Activated T-helper 2 cell treated with anti-CD3 and anti-CD28 coated beads, Interferon-gamma antibody, Interleukin-2, Interleukin-4, amounts not matched to agents 10 μg/mL and 5 μg/mL and 100 μg/mL, durations not matched to agents 14 hours and 24 hours and 36 hours (primary cell): ENCODE measurements around the gene RALGPS2. TPM values are rescaled to one million over a fixed set of nuclear protein-coding genes. Genes with fewer than 3 reads are reported as not detected.

Source experiments
- DNase-seq: peaks from one replicate; pipeline ENCODE4 v3.0.0; 2021; ENCODE audit warnings: low spot score
- H3K27ac Mint-ChIP-seq: one replicate; pipeline ENCODE4 v1.8.0; 2021; ENCODE audit warnings: mixed read lengths
- H3K27me3 Mint-ChIP-seq: one replicate; pipeline ENCODE4 v1.8.0; 2021; ENCODE audit warnings: low read depth, mixed read lengths
- H3K36me3 Mint-ChIP-seq: one replicate; pipeline ENCODE4 v1.8.0; 2021; ENCODE audit warnings: low read depth, mixed read lengths
- H3K4me1 Mint-ChIP-seq: one replicate; pipeline ENCODE4 v1.8.0; 2021; ENCODE audit warnings: low read depth, mixed read lengths
- H3K4me3 Mint-ChIP-seq: one replicate; pipeline ENCODE4 v1.8.0; 2021; ENCODE audit warnings: low read depth, mild to moderate bottlenecking, moderate library complexity, mixed read lengths
- H3K9me3 Mint-ChIP-seq: one replicate; pipeline ENCODE4 v1.8.0; 2021; ENCODE audit warnings: mixed read lengths
- intact Hi-C: fragments of 100-400 bp; cut with micrococcal nuclease; formaldehyde crosslinking; loops from one replicate; pipeline ENCODE4 v1.15.1; 2023
- total RNA-seq: library from RNA; stranded (reverse); gene quantifications from 2 replicates; pipeline ENCODE4 v1.2.3, GENCODE V29; 2022

The RALGPS2 gene
- total RNA-seq, 1 donor from 2014 or later: 1.9 TPM

GRCh38 chr1:178921499-178921898 lies 196.5 kb downstream of the RALGPS2 start:
- no peaks in the 10 kb centered on the region for H3K4me1 Mint-ChIP-seq
- peaks cover 9% of the 10 kb centered on the region for H3K27me3 Mint-ChIP-seq
- intact Hi-C loops: no loop called here
- H3K27ac Mint-ChIP-seq: no peak overlapping the region
- no peak for DNase-seq
- H3K4me3 Mint-ChIP-seq: no peak overlapping the region
- H3K9me3 Mint-ChIP-seq: no peaks in the 10 kb centered on the region
- no peaks in the 10 kb centered on the region for H3K36me3 Mint-ChIP-seq

GRCh38 chr1:178923512-178923911 lies 198.5 kb downstream of the RALGPS2 start:
- H3K27ac Mint-ChIP-seq: no peak overlapping the region
- no peak overlapping the region for H3K4me3 Mint-ChIP-seq
- no peak for DNase-seq
- no peaks in the 10 kb centered on the region for H3K36me3 Mint-ChIP-seq
- intact Hi-C loops: no loop called here
- H3K9me3 Mint-ChIP-seq: no peaks in the 10 kb centered on the region
- H3K27me3 Mint-ChIP-seq: peaks cover 7% of the 10 kb centered on the region
- H3K4me1 Mint-ChIP-seq: no peaks in the 10 kb centered on the region

- no peak overlapping the region for H3K27ac Mint-ChIP-seq
- H3K9me3 Mint-ChIP-seq: no peaks in the 10 kb centered on the region
- no peaks in the 10 kb centered on the region for H3K36me3 Mint-ChIP-seq
- H3K27me3 Mint-ChIP-seq: peaks cover 10% of the 10 kb centered on the region
- intact Hi-C loops: no loop called here
- peaks cover 1% of the 10 kb centered on the region for H3K4me1 Mint-ChIP-seq
- no peak for DNase-seq
- no peak overlapping the region for H3K4me3 Mint-ChIP-seq
Measured at GRCh38 chr1:178926046-178926445, 201.0 kb downstream of the RALGPS2 start.

GRCh38 chr1:178927003-178927402 lies 202.0 kb downstream of the RALGPS2 start:
- no peak overlapping the region for H3K4me3 Mint-ChIP-seq
- H3K4me1 Mint-ChIP-seq: peaks cover 1% of the 10 kb centered on the region
- intact Hi-C loops: no loop called here
- peaks cover 8% of the 10 kb centered on the region for H3K27me3 Mint-ChIP-seq
- H3K36me3 Mint-ChIP-seq: no peaks in the 10 kb centered on the region
- DNase-seq: no peak
- H3K27ac Mint-ChIP-seq: no peak overlapping the region
- H3K9me3 Mint-ChIP-seq: no peaks in the 10 kb centered on the region

GRCh38 chr1:178928041-178928440 lies 203.0 kb downstream of the RALGPS2 start:
- Mint-ChIP-seq H3K4me1 (peaks cover 1% of the 10 kb centered on the region), H3K27ac (no peak overlapping the region)
- no peak for DNase-seq

GRCh38 chr1:178928976-178929375 lies 203.9 kb downstream of the RALGPS2 start:
- intact Hi-C loops: no loop called here
- Mint-ChIP-seq H3K4me1 (peaks cover 1% of the 10 kb centered on the region), H3K4me3 (no peak overlapping the region), H3K27ac (no peak overlapping the region), H3K36me3 (no peaks in the 10 kb centered on the region), H3K27me3 (peaks cover 3% of the 10 kb centered on the region), H3K9me3 (no peaks in the 10 kb centered on the region)
- DNase-seq: no peak

More at GRCh38 chr1:178928041-178928440, 203.0 kb downstream of the RALGPS2 start:
- Mint-ChIP-seq H3K9me3 (no peaks in the 10 kb centered on the region), H3K4me3 (no peak overlapping the region), H3K36me3 (no peaks in the 10 kb centered on the region), H3K27me3 (peaks cover 4% of the 10 kb centered on the region)
- intact Hi-C loops: no loop called here

- intact Hi-C loops: no loop called here
- H3K27me3 Mint-ChIP-seq: peaks cover 3% of the 10 kb centered on the region
Measured at GRCh38 chr1:178931858-178932551, 207.0 kb downstream of the RALGPS2 start.

GRCh38 chr1:178932552-178932906 lies 207.5 kb downstream of the RALGPS2 start:
- H3K27ac Mint-ChIP-seq: no peak overlapping the region
- H3K4me3 Mint-ChIP-seq: no peak overlapping the region
- no peaks in the 10 kb centered on the region for H3K36me3 Mint-ChIP-seq
- intact Hi-C loops: no loop called here
- H3K27me3 Mint-ChIP-seq: peaks cover 3% of the 10 kb centered on the region
- DNase-seq: no peak
- peaks cover 1% of the 10 kb centered on the region for H3K4me1 Mint-ChIP-seq
- no peaks in the 10 kb centered on the region for H3K9me3 Mint-ChIP-seq

More at GRCh38 chr1:178931858-178932551, 207.0 kb downstream of the RALGPS2 start:
- no peaks in the 10 kb centered on the region for H3K36me3 Mint-ChIP-seq
- DNase-seq: no peak
- H3K4me1 Mint-ChIP-seq: peaks cover 1% of the 10 kb centered on the region
- H3K4me3 Mint-ChIP-seq: no peak overlapping the region
- no peaks in the 10 kb centered on the region for H3K9me3 Mint-ChIP-seq
- H3K27ac Mint-ChIP-seq: no peak overlapping the region

- Mint-ChIP-seq H3K27ac (no peak overlapping the region), H3K36me3 (no peaks in the 10 kb centered on the region), H3K9me3 (no peaks in the 10 kb centered on the region), H3K4me3 (no peak overlapping the region), H3K4me1 (peaks cover 1% of the 10 kb centered on the region), H3K27me3 (peaks cover 3% of the 10 kb centered on the region)
- intact Hi-C loops: no loop called here
- no peak for DNase-seq
Measured at GRCh38 chr1:178933105-178933561, 208.1 kb downstream of the RALGPS2 start.

GRCh38 chr1:178933709-178934490 lies 208.9 kb downstream of the RALGPS2 start:
- intact Hi-C loops: no loop called here
- H3K9me3 Mint-ChIP-seq: no peaks in the 10 kb centered on the region

GRCh38 chr1:178934546-178934945 lies 209.5 kb downstream of the RALGPS2 start:
- intact Hi-C loops: no loop called here
- no peak overlapping the region for H3K4me3 Mint-ChIP-seq
- no peak overlapping the region for H3K27ac Mint-ChIP-seq
- H3K27me3 Mint-ChIP-seq: peaks cover 3% of the 10 kb centered on the region
- no peaks in the 10 kb centered on the region for H3K4me1 Mint-ChIP-seq
- H3K9me3 Mint-ChIP-seq: no peaks in the 10 kb centered on the region
- no peak for DNase-seq
- H3K36me3 Mint-ChIP-seq: no peaks in the 10 kb centered on the region

More at GRCh38 chr1:178933709-178934490, 208.9 kb downstream of the RALGPS2 start:
- DNase-seq: no peak
- no peaks in the 10 kb centered on the region for H3K4me1 Mint-ChIP-seq
- peaks cover 3% of the 10 kb centered on the region for H3K27me3 Mint-ChIP-seq
- H3K27ac Mint-ChIP-seq: no peak overlapping the region
- H3K4me3 Mint-ChIP-seq: no peak overlapping the region
- H3K36me3 Mint-ChIP-seq: no peaks in the 10 kb centered on the region

GRCh38 chr1:178935610-178936009 lies 210.6 kb downstream of the RALGPS2 start:
- Mint-ChIP-seq H3K4me1 (no peaks in the 10 kb centered on the region), H3K36me3 (no peaks in the 10 kb centered on the region), H3K27ac (no peak overlapping the region), H3K27me3 (no peaks in the 10 kb centered on the region), H3K9me3 (no peaks in the 10 kb centered on the region), H3K4me3 (no peak overlapping the region)
- DNase-seq: no peak
- intact Hi-C loops: no loop called here

GRCh38 chr1:178937695-178938094 lies 212.7 kb downstream of the RALGPS2 start:
- intact Hi-C loops: no loop called here
- no peak overlapping the region for H3K4me3 Mint-ChIP-seq
- no peaks in the 10 kb centered on the region for H3K27me3 Mint-ChIP-seq
- DNase-seq: no peak
- no peak overlapping the region for H3K27ac Mint-ChIP-seq
- H3K36me3 Mint-ChIP-seq: no peaks in the 10 kb centered on the region
- no peaks in the 10 kb centered on the region for H3K9me3 Mint-ChIP-seq
- H3K4me1 Mint-ChIP-seq: peaks cover under 1% of the 10 kb centered on the region
